H54 (cell line): ENCODE results near the gene C10orf90.

Experiments
- DNase-seq: peaks from one replicate; pipeline ENCODE4 v3.0.0; 2011; ENCODE audit warnings: low spot score, mixed read lengths; ENCODE audit not compliant: insufficient read length
- FAIRE-seq: peaks from 3 replicates; lab custom pipeline; 2011; peaks lifted over from hg19 to GRCh38; lab: Jason Lieb, UNC
- POLR2A ChIP-seq: IDR thresholded peaks from 2 replicates; pipeline ENCODE4 v1.6.1; 2011; ENCODE audit warnings: low read depth, mild to moderate bottlenecking, low read length

Gene C10orf90

DNA sequence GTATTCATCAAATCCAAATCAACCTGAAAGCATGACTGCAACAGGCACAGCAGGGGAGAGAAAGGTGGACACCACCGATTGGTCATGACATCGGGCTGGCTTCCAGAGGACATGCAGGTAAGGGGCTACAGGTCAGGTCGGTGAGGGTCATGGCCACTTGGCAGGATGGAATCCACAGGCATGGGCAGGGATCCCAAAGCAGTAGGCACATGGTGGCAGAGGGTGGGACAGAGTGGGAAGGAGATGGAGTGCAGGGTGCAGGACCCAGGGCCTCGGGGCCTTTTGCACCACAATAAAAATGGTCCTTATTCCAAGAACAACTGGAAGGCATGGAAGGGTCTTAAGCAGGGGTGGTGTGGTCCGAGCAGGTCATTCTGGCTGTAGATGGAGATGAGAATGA is 33.0 kb downstream of the C10orf90 start:
- DNase-seq = no peak
- FAIRE-seq = no peak
- no peak for TF ChIP-seq POLR2A

DNA sequence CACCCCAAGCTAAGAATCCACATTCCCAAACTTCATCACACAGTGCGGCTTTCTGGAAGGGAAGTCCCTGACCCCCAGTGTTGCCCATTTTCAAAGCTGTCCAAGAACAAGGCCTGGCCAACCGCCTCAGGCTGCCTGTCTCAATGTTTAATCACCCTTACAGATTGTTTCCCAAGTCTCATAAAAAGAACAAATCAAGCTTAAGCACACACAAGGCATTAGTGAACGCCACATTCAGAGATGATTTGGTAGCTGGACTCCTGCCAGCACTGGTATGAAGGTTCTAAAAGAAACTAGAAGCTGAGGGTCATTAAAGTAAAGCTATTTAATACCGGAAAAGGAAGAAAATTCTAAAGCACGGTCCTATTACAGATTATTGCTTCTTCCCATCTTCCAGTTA is 35.6 kb downstream of the C10orf90 start:
- FAIRE-seq = no peak
- no peak for DNase-seq
- no peak for TF ChIP-seq POLR2A

DNA sequence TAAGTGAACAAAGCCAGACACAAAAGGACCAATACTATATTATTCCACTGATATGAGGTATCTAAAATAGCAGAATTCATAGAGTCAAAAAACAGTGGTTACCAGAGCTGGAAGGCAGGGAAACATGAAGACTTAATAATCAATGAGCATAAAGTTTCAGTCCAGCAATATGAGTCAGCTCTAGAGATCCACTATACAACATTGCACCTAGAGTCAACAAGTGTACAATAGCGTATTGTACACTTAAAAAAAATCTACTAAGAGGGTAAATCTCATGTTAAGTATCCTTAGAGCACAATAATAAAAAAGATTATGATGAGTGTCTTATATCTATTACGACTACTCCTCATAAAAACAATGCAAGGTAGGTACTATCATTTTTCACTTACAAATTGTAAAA is 36.1 kb downstream of the C10orf90 start:
- no peak for TF ChIP-seq POLR2A
- no peak for DNase-seq
- no peak for FAIRE-seq

DNA sequence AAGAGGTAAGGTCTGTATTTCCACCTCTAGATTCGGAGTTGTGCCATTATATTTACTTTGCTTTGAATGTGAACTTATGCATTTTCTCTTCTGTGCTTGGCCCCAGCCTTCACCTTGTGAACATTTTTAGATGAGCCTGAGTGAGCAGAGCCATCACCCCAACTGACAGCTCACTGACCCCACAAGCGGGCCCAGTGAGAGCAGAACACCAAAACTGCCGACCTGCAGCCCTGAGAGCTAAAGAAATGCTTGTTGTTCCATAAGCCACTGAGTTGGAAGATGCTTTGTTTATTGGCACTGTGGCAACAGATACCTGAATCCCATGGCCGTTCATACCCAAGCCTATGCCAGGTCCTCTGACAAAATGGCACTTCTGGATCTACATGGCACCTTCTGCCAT is 37.8 kb downstream of the C10orf90 start:
- no peak for TF ChIP-seq POLR2A
- FAIRE-seq (no peak), DNase-seq (no peak)

DNA sequence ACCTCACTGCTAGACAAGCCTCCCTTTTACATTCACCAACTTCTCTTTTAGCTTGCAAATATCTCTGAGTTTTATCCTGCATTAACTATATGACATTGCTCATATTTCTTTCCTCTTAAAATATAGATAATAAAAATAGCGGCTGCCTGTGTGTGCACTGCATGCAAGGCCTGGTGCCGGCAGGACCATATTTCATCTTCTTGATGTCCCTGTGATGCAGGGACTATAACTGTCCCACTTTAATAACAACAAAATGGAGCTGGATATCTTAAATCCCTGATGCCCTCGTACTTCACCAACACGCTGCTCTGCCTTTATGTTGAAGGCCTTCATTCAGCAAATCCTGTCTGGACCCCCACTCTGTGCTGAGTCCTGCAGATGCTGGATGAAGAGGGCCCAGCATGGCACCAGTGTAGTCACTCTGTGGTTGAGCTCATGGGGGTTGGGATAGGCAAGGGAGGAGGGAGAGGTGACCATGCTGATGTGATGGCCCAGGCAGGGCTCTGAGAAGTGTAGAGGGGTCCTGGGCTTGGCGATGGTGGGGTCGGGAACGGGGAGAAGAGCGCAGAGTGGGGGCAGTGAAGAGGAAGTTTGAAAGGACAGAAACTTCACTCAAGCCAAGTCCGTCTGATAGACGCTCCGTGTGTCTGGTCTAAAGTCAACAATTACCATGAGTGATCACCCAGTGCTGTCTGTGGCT is 40.4 kb downstream of the C10orf90 start:
- no peak for DNase-seq
- FAIRE-seq = no peak
- no peak for TF ChIP-seq POLR2A

DNA sequence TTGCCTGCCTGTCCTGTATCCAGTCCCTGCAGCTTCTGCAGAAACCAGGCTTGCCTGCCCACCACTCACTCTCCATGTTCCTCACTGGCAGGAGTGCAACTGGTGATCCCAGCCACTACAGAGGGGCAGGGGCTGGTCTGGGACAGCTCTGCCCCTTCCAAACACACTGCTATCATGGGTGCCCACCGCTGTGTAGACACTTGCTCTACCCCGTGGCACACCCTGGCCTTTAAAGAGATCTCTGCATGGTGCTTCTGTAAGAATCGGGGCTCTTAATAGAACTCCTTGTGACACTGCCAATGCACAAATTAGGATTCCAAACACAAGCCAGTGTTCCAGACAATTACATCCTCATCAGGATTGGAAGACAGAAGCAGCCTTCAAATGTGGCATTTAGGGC is 41.7 kb downstream of the C10orf90 start:
- TF ChIP-seq POLR2A = no peak
- FAIRE-seq = no peak

DNA sequence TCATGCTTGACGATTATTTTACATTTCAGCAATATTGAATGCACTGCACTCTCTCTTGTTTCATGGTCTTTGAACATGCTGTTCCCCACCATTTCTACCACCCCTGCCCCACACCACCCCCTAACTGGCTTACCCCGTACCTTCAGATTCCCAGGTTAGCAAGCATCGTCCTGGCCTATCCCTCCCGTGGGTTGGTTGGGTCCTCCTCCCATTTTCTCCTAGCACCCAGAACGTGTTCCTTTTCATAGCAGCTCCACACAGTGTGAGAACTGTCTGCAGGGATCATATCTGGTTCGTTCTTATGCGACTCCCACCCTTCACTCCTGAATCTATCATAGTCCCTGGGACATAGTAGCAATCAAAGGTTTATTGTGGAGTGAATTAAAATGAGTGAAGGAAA is 48.6 kb downstream of the C10orf90 start:
- TF ChIP-seq POLR2A = no peak
- DNase-seq = no peak
- no peak for FAIRE-seq

More for the DNA sequence above, 41.7 kb downstream of the C10orf90 start:
- DNase-seq = no peak

DNA sequence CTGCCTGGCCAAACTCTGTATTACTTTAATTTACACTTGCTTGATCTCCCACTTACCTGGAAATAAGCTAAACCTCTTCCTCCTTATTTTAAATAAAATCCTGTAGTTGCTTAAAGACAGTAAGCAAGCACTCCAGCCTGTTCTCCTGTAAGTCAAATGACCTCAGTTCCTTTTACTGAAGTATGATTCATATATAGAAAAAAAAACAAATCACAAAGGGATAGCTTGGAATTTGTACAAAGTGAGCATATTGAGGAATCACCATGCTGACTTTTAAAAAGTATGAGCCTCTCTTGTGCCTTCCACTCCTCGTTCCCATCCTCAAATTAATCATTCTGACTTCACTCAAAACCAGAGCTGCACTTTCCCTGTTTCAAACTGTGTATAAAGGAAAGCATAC is 52.0 kb downstream of the C10orf90 start:
- TF ChIP-seq POLR2A = no peak
- FAIRE-seq = no peak
- no peak for DNase-seq

DNA sequence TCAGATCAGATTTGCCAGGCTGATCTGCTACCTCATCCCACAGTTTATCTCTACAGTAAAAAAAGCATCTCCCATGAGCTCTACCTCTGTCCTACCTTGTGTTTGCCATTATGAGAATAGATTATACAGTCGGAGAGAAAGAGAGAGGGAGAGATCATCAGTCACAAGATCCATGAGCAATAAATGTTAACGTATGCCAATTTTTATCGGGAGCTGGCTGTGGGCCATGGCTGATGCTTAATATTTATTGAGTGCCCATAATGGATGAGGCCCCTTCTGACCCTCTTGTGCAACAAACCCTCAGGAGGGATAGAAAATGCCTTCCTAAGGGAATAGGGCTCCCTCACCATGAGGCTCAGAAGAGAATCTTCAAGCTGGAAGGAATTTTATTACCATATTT is 52.8 kb downstream of the C10orf90 start:
- no peak for TF ChIP-seq POLR2A
- no peak for FAIRE-seq
- no peak for DNase-seq

DNA sequence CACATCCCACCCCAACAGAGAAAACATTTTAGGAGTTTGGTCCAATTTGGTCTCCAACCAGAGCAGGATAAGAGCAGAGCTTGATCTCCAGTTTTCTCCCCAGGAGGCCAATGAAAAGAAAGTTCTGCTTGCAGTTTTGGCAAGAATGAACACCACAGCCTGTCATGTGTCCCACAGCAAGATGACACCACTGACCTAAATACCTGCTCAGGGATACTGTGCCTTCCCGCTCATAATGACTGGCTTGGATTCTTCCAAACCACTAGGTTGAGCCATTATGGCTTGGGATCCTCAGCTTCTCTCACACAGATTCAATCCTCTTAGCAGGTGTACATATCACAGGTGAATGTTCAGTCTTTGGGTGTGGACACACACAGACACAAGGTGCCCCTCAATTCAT is 53.3 kb downstream of the C10orf90 start:
- TF ChIP-seq POLR2A = no peak
- DNase-seq (no peak), FAIRE-seq (no peak)

DNA sequence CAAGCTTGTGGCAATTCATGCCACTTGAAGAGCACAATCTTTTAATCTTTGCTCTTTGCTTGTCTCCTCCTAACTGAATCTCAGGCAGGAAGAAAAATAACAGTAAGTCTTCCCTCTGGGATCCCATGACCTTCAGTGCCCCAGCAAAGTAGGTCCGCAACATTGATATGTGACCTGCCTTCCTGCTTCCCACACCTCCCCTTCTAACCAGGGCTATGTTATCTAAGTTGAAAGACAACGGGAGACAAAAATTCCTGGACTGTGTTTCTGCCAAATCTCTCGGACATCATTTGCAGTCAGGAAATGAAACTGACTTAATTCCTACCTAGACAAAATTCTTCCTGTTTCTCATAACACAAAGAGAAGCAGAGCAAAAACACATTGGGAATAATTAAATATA is 53.8 kb downstream of the C10orf90 start:
- DNase-seq (no peak), FAIRE-seq (no peak)
- no peak for TF ChIP-seq POLR2A

DNA sequence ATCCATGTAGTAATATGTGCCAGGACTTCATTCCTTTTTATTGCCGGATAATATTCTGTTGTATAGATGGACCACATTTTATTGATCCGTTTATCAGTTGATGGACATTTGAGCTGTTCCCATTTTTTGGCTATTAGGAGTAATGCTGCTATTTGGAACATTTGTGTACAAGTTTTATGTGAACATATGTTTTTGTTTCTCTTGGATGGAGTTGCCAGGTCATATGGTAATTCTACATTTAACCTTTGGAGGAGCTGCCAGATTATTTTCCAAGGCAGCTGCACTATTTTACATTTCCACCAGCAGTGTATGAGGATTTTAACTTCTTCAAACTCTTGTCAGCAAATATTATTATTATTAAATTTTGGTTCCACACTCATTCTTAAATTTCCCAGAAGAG is 59.2 kb downstream of the C10orf90 start:
- TF ChIP-seq POLR2A = no peak
- DNase-seq = no peak
- no peak for FAIRE-seq

DNA sequence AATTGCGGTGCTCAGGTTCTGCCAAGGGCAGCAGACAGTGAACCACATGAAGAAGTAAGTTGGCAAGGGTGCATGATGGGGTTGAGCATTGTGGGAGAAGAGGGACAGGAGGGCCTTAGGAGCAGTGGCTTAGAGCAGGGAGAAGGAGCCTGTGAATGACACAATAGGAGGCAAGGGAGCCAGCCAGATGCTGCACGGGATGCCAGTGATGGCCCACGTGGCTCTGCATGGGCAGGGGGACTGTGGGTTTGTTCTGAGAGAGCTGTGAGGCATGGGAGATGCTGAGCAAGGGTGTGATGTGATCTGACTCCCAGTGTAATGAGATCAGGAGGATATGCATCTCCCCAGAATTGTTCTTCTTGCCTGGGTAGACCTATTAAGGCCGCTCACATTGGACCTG is 60.9 kb downstream of the C10orf90 start:
- no peak for TF ChIP-seq POLR2A
- no peak for FAIRE-seq
- DNase-seq = no peak

DNA sequence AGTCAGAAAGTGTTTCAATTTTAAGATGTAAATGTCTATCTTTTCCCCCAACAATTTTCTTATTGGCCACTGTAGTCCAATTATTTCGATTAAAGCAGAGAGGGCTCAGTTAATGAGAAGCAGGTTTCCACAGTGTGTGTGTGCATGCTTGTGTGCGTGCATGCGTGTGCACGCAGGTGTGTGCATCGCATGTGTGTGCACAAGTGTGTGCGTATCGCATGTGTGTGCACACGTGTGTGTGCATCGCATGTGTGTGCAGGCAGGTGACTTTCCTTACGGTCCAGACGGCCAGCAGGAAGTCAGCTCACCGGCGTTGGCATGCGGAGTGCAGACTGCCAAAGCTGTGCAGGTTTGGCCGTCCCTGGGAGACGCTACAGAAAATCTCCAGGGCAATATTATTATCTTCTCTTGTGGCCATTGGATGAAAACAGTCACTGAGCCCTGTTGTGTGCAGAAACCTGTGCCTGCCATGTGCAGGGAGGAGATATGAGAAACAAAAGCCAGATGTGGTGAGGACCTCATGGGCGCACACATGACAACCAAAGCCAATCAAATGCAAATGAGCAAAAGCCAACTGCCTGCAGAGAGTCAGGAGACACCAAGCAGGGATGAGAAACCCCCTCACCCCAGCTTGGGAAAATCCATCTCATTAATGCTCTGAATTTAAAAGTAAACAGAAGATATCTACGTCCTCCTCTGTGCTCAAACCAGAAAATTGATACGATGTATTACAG is 70.4 kb downstream of the C10orf90 start:
- no peak for FAIRE-seq
- no peak for DNase-seq
- no peak for TF ChIP-seq POLR2A

DNA sequence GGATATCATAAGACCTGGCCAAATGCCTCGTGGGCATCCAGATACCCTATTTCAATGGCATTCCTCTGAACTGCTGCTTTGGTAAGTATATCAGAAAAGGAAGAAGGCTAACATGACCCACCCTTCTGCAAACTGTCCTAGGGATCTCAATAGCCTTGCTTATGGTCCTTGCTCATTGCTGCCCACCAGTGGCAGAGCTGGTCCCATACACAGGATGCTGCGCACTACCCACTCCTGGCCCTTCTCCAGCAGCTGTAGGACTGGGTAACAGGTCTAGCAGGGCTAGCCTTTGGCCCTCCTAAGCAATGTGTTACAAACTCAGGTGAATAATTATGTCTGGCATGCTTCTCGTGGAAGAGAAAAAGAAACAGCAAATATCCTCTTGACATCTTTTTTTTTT is 72.5 kb downstream of the C10orf90 start:
- TF ChIP-seq POLR2A = no peak
- FAIRE-seq (peak; percentile 86), DNase-seq (peak; percentile 38)

DNA sequence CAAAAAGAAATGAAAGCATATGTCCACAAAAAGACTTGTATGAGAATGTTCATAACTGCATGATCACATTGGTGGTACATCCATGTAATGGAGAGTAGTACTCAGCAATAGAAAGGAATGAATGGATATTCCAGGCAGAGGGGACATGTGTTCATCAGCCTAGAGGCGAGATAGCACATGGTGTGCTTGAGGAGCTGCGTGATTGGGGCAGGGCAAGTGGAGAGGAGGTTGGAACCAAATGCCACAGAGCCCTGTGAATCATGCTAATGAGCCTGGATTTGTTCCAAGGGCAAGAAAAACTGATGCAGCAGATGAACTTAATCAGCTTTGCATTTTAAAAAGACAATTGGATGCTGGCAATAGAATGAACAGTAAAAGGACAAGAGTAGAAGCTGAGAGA is 73.3 kb downstream of the C10orf90 start:
- DNase-seq (no peak), FAIRE-seq (no peak)
- no peak for TF ChIP-seq POLR2A
